GM21390 (cell line): Measurements from ENCODE around the gene HTT.

ENCODE experiments used
- ATAC-seq: cut with Tn5 transposase; IDR thresholded peaks from one replicate; pipeline ENCODE4 v1.9.1; 2021; ENCODE audit not compliant: unreplicated experiment

HTT gene

GRCh38 chr4:3074078-3074845, at the start of gene HTT, which contains the start of gene HTT-AS:
Gene HTT, plus strand, starts transcription at chr4:3074681. Its CDS starts 145 bp downstream, at chr4:3074826.
Gene HTT-AS, minus strand, starts transcription at chr4:3074538.
- peak; percentile 80 for ATAC-seq

- ATAC-seq: no peak
These were observed 48.6 kb upstream of the HTT start for GRCh38 chr4:3025881-3026280.

GRCh38 chr4:3026540-3026939, 47.9 kb upstream of the HTT start:
- ATAC-seq: no peak

GRCh38 chr4:3029464-3029863, 45.0 kb upstream of the HTT start:
- no peak for ATAC-seq

GRCh38 chr4:3030566-3031356, 43.7 kb upstream of the HTT start:
- no peak for ATAC-seq

DNA sequence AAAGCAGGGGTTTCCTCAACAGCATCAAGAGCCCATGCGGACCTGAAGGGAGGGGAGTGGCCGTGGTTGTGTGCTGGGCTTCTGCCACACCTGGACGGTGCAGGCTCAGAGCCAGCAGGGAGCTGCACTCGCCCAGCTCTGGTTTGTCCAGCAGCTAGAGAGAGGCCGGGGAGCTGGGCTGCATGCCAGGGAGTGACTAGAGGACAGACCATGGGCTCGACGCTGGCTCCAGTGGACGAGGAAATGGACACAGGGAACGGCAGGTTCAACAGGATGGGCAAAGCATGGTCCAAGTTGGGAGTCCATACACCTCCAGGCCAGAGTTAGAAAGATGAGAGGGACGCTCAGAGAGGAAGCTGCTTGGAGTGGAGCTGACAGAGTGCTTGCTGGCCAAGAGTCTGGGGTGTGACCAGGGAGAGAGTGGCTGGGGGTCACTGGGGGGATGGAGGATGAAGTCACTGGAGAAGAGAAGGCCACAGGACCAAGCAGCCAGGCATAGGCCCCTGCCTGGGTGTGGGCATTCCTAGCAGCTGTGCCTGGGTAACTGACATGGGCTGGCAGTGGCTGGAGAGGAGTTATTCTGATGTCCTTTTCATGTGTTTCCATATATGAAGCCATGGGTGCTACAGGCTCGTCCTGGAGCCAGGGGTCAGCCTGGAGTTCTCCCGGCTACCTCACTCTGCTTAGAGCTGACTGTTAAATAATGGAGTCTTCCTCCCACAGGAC, 43.0 kb upstream of the HTT start:
- no peak for ATAC-seq

- no peak for ATAC-seq
These were observed 40.2 kb upstream of the HTT start for GRCh38 chr4:3034231-3034630.

GRCh38 chr4:3035249-3035648, 39.2 kb upstream of the HTT start:
- no peak for ATAC-seq

DNA sequence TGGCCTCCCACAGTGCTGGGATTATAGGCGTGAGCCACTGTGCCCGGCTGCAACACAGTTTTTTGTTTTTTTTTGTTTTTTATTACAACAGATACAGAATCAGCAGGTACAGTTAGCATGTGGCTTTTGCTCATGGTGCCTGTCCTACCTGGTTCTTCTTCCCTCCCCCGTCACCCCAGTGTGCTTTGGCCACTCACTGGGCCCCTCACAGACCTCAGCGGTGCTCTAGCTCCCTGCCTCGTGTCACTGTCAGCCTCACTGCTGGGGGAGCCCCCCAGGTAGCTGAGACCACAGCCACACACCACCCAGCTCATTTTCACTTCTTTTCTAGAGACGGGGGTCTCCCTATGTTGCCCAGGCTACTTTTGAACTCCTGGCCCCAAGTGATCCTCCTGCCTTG, 38.8 kb upstream of the HTT start:
- no peak for ATAC-seq

- no peak for ATAC-seq
These were observed 38.1 kb upstream of the HTT start for GRCh38 chr4:3036131-3036952.

- no peak for ATAC-seq
These were observed 36.5 kb upstream of the HTT start for GRCh38 chr4:3037957-3038461.

DNA sequence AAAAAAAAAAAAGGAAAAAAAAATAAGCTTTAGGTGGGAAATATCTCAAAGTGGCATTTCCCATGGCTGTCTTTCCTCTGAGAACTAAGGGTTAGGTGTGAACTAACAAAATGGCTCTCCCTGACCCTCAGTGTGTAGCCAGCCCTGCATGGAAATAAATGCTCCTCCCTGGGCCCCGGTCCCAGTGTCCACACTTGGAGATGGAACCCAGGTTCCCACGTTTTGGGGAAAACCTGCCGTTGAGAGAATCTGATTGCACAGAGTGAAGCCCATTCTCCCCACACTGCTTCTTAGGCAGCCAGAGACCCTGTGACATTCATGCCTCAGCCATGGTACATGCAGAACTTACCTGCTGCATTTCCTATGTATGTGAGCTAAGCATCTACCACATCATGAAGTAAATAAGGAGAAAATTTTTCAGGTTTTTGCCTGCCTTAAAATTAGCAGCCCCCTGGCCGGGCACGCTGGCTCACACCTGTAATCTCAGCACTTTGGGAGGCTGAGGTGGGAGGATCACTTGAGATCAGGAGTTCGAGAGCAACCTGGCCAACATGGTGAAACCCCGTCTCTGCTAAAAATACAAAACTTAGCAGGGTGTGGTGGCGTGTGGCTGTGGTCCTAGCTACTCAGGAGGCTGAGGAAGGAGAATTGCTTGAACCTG, 34.6 kb upstream of the HTT start:
- ATAC-seq: no peak

GRCh38 chr4:3040452-3041191, 33.9 kb upstream of the HTT start:
- ATAC-seq: peak; percentile 56

- no peak for ATAC-seq
These were observed 33.0 kb upstream of the HTT start for GRCh38 chr4:3041192-3042142.

DNA sequence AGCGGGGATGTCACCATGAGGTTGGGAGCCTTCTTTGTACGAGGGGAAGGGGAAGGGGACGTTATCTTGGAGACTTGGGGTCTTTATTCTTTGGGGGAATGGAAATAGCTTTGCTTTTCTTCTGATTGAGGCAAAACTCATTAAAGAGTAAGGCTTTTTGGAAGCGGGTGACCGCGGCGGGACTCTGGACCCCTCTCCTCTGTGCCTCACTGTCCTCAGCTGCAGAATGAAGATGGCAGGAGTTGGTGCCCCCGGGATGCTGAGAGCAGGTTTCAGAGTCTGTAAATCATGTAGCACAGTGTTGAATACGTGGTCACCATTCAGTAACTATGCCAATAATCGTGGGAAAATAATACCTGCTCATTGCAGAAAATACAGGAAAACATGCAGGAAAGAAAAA, 32.3 kb upstream of the HTT start:
- ATAC-seq: no peak

DNA sequence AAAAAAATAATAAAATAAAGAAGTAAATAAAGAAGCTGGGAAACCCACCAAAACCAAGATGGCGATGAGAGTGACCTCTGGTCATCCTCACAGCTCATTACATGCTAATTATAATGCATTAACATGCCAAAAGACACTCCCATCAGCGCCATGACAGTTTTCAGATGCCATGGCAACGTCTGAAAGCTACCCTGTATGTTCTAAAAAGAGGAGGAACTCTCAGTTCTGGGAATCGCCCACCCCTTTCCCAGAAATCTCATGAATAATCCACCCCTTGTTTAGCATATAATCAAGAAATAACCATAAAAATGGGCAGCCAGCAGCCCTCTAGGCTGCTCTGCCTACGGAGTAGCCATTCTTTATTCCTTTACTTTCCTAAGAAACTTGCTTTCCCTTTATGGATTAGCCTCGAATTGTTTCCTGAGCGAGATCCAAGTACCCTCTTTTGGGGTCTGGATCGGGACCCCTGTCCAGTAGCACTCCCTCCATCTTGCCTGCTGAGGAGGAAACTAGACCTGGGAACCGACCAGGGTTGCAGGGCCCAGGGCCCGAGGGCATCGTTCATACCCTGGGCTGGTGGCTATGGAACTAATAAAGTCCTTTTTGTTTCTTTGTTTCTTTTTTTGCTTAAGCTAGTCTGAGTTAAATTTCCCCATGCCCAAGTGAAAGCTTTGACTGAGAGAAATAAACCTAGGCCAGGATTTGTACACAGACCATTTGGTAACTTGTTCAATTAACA, 31.0 kb upstream of the HTT start:
- ATAC-seq: no peak
